Measurements from ENCODE around the gene MPHOSPH6.

The MPHOSPH6 gene

DNA sequence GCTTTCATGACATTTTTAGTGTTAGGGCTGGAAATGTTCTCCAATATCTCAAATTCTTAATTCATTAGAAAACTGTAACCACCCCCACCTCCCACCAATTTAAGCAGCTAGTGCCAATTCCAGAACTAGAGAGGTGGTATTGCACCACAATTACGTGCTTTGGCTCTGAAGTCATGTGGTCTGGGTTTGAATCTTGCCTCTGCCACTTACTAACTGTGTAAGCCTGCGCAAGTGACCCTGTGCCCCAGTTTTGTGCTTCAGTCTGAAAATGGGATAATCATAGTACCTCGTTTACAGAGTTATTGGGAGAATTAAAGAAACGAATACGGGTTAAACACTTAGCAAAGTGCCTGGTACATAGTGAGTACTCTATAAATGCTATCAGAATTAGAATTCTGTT lies 14.2 kb upstream of the MPHOSPH6 start:
- ATAC-seq (ENCODE audit: insufficient read depth, low read depth) = no peak

DNA sequence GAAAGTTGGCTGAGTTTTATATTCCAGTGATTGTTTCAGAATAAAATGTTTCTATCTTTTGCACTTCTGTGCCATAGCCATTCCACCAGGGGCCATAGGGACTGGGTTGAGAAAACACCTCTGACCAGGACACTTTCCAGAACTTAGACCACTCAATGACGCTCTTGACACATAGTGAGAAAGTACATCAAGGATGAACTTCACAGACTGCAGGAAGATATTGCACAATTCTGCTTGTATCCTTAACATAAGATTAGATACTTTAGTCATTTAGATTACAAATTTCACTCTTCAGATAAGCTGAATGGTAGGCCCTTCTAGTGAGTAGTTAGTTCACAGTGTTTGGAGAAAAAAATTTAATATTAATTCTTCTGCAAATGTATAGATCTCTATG lies 13.0 kb upstream of the MPHOSPH6 start:
- Histone ChIP-seq H3K4me2 (ENCODE audit: insufficient read depth, low read length) (no peak overlapping the region), H2AFZ (ENCODE audit: low read depth, low read length) (no peak overlapping the region), H3K27ac (ENCODE audit: low read length) (no peak overlapping the region), H3K36me3 (ENCODE audit: insufficient read depth, low read length) (no peaks in the 10 kb centered on the region), H3K4me1 (ENCODE audit: insufficient read depth, low read length) (no peaks in the 10 kb centered on the region), H3K4me3 (ENCODE audit: low read depth in 1 of 2, low read length in 2 of 2) (no peak overlapping the region), H3K9me3 (ENCODE audit: insufficient read depth, low read length, severe bottlenecking) (no peaks in the 10 kb centered on the region), H3K79me2 (ENCODE audit: insufficient read depth, low read length) (no peaks in the 10 kb centered on the region), H3K27me3 (ENCODE audit: insufficient read depth, low read length, poor library complexity) (peaks cover 18% of the 10 kb centered on the region), H4K20me1 (ENCODE audit: insufficient read depth, low read length) (no peaks in the 10 kb centered on the region), H3K9ac (ENCODE audit: low read depth, low read length) (no peak overlapping the region)
- DNase-seq (no peak), ATAC-seq (ENCODE audit: insufficient read depth, low read depth) (no peak)
- no peak for TF ChIP-seq EZH2 (IDR thresholded peaks at IDR 0.05; ENCODE audit: borderline replicate concordance, low read depth, low read length, severe bottlenecking)
- TF ChIP-seq, protein P1, sequence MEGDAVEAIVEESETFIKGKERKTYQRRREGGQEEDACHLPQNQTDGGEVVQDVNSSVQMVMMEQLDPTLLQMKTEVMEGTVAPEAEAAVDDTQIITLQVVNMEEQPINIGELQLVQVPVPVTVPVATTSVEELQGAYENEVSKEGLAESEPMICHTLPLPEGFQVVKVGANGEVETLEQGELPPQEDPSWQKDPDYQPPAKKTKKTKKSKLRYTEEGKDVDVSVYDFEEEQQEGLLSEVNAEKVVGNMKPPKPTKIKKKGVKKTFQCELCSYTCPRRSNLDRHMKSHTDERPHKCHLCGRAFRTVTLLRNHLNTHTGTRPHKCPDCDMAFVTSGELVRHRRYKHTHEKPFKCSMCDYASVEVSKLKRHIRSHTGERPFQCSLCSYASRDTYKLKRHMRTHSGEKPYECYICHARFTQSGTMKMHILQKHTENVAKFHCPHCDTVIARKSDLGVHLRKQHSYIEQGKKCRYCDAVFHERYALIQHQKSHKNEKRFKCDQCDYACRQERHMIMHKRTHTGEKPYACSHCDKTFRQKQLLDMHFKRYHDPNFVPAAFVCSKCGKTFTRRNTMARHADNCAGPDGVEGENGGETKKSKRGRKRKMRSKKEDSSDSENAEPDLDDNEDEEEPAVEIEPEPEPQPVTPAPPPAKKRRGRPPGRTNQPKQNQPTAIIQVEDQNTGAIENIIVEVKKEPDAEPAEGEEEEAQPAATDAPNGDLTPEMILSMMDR (IDR thresholded peaks at IDR 0.05; ENCODE audit: borderline replicate concordance, extremely low read depth, low read length, poor library complexity, severe bottlenecking) = no peak

More for the DNA sequence above, 14.2 kb upstream of the MPHOSPH6 start:
- TF ChIP-seq, protein P1 (IDR thresholded peaks at IDR 0.05; ENCODE audit: borderline replicate concordance, extremely low read depth, low read length, poor library complexity, severe bottlenecking) = no peak
- no peak for TF ChIP-seq EZH2 (IDR thresholded peaks at IDR 0.05; ENCODE audit: borderline replicate concordance, low read depth, low read length, severe bottlenecking)
- DNase-seq = no peak
- Histone ChIP-seq H3K27ac (ENCODE audit: low read length) (no peak overlapping the region), H3K4me3 (ENCODE audit: low read depth in 1 of 2, low read length in 2 of 2) (no peak overlapping the region), H3K4me2 (ENCODE audit: insufficient read depth, low read length) (no peak overlapping the region), H3K9me3 (ENCODE audit: insufficient read depth, low read length, severe bottlenecking) (no peaks in the 10 kb centered on the region), H4K20me1 (ENCODE audit: insufficient read depth, low read length) (no peaks in the 10 kb centered on the region), H3K27me3 (ENCODE audit: insufficient read depth, low read length, poor library complexity) (peaks cover 11% of the 10 kb centered on the region), H3K4me1 (ENCODE audit: insufficient read depth, low read length) (no peaks in the 10 kb centered on the region), H3K36me3 (ENCODE audit: insufficient read depth, low read length) (no peaks in the 10 kb centered on the region), H2AFZ (ENCODE audit: low read depth, low read length) (no peak overlapping the region), H3K9ac (ENCODE audit: low read depth, low read length) (no peak overlapping the region), H3K79me2 (ENCODE audit: insufficient read depth, low read length) (no peaks in the 10 kb centered on the region)

DNA sequence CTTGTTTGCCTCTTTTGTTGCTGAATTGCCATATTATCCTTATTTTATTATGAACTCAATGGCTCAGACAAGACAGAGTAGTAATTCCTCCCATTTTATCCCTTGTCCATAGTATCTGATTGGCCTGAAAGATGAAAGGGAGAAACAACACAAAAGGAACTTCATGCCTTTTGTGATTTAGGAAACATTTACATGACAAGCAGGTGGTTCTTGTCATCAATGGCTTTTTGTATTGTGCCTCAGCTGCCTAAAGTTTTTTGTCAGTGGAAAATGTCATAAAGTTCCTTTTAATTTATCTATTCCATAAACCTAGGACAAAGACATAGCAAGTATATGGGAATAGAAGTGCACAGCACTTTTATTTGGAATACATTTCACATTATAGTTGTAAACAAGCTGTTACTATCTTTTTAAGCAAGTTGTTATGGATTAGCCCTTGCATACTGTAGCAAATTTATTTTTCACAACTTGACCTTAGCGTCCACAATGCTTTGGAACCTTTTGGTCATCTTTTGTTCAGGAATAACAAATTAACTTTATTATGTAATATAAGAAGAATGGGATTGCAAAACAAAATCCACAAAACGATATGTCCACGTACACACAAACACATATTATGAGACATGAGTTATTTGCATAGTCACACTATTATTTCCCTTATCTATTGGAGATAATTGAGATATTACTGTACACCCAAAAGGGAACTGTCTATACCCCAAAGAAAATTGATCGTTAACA lies 12.4 kb upstream of the MPHOSPH6 start:
- TF ChIP-seq, protein P1 (IDR thresholded peaks at IDR 0.05; ENCODE audit: borderline replicate concordance, extremely low read depth, low read length, poor library complexity, severe bottlenecking) = no peak
- TF ChIP-seq EZH2 (IDR thresholded peaks at IDR 0.05; ENCODE audit: borderline replicate concordance, low read depth, low read length, severe bottlenecking) = no peak
- no peaks in the 10 kb centered on the region for H3K9me3 ChIP-seq (ENCODE audit: insufficient read depth, low read length, severe bottlenecking)
- no peaks in the 10 kb centered on the region for H3K79me2 ChIP-seq (ENCODE audit: insufficient read depth, low read length)
- H3K4me2 ChIP-seq (ENCODE audit: insufficient read depth, low read length) = no peak overlapping the region
- ATAC-seq (ENCODE audit: insufficient read depth, low read depth) = no peak
- no peak overlapping the region for H3K9ac ChIP-seq (ENCODE audit: low read depth, low read length)
- H3K36me3 ChIP-seq (ENCODE audit: insufficient read depth, low read length) = no peaks in the 10 kb centered on the region
- H3K4me3 ChIP-seq (ENCODE audit: low read depth in 1 of 2, low read length in 2 of 2) = no peak overlapping the region
- H3K4me1 ChIP-seq (ENCODE audit: insufficient read depth, low read length) = no peaks in the 10 kb centered on the region
- peaks cover 20% of the 10 kb centered on the region for H3K27me3 ChIP-seq (ENCODE audit: insufficient read depth, low read length, poor library complexity)
- no peaks in the 10 kb centered on the region for H4K20me1 ChIP-seq (ENCODE audit: insufficient read depth, low read length)
- H2AFZ ChIP-seq (ENCODE audit: low read depth, low read length) = no peak overlapping the region
- no peak for DNase-seq
- H3K27ac ChIP-seq (ENCODE audit: low read length) = no peak overlapping the region
